HG03565 (cell line): ENCODE results near the gene PTPN18.
"Not testable (repeated sequence)": the region's sequence is repeated elsewhere in the genome, so short reads cannot be mapped to it uniquely, and the experiment has no call there.

Experiments
- ATAC-seq: cut with Tn5 transposase; IDR thresholded peaks from one replicate; pipeline ENCODE4 v1.9.1; 2021; ENCODE audit warnings: mild to moderate bottlenecking, moderate library complexity; ENCODE audit not compliant: unreplicated experiment

PTPN18 gene

DNA sequence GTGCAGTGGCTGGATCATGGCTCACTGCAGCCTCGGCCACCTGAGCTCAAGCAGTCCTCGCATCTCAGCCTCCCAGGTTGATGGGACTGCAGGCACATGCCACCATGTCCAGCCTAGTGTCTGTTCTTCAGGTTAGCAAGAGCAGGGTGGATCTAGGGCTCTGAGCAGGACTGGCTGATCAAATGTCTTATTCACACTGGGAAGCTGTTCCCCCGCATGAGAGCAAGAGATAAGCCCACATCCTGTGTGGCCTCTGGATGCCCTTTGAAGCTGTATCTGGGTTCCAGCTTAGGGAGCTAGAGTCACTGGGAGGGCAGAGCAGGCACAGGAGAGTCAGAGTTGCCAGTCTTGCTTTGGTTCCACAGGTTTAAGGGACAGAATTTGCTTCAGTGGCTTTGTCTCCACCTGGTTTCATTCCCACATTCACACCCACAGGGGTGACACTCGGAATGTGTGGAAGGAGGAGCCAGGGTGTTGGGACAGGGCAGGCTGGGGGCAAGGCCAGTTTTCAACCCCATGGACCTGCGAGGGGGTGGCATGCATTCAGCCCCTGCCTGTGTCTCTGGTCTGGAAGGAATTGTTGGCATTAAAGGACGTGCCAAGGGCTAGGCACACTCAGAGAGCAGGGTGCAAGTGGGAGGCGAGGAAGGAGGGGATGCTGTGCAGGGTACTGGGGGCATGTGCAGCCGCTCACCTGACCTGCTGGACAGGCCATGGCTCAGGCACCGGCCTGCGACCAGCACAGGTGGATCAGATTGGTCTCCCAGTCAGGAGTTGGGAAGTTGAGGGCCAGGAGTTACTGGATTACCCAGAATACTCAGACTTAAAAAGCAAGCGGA, 24.5 kb downstream of the PTPN18 start:
- no peak for ATAC-seq

DNA sequence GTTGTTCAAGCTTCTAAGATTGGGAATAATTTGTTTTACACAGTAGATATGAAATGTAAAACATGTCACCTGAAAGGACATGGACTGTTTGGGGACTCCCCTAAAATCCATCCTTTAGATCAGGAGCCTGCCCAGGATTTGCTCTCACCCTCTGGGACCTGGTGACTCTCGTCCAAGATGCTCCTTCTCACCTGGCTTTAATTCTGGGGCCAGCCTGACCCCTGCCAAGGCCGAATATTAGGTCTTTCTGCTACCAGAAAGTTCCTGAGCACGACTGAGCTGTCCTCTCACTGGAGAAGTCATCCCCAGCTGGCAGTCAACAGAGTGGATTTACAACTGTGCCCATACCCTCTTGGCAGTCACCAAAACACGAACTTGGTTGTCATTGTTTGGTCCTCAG, 25.3 kb downstream of the PTPN18 start:
- no peak for ATAC-seq

DNA sequence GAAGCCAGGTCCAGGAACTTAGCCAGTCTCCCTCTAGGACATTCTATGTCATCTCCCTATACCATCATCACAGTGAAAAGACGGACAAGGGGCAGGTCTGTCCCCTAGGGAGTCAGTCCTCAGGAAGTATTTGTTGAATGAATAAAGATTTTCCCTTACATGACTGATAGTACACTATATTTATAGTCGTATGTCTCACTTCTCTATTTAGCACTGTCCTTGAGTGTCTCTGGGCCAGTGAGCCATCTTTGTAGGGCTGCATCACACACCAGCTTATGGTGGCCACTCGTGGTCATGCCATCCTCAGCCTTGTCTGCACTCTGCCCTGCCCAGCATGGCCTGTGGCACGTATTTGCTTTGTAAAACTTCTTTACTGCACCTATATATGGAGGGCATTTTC, 25.8 kb downstream of the PTPN18 start:
- ATAC-seq: peak; percentile 25

DNA sequence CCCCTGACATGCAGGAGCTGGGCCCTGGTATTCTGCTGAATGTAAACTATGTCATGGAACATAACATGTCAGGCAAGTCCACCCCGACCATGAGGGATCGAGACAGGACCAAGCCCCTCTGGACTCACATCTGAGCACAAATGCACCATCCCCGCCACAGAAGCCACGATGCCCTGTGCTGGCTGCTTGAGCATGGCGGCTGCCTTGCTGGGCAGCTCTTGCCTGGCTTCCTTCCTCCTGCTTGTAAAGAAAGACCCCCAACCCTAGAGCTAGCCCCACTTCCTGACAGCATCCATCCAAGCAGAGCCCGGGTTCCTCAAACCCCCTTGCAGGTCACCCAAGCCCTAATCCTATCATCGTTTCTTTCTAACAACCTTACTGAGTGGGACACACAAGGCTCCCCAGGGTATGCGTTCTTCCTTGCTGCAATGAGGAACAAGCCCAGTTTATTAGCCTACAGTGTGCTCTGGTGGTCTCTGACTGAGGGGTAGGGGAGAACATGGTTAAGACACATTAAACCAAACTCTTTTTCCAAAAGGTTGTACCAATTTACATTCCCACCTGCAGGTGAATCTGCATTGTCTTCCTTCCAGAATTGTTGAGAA, 26.6 kb downstream of the PTPN18 start:
- no peak for ATAC-seq

DNA sequence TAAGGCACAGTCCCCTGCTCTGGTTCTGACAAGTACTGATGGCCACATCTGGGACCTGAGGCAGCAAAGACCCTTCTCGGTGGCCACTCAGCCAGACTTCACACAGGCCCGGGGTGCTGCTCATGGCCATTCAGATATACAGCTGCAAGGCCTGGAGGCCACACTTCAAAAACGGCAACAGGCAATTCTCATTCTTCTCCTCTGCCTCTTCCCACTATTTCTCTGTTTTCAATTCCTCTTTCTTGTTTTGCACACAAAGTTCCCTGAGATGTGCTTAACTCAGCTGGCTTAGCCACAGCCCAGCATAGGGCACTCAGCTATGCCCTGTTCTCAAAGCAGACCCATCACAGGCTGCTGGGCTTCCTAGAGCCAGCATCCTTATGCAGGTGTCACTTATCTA, 29.9 kb downstream of the PTPN18 start:
- peak; percentile 38 for ATAC-seq

DNA sequence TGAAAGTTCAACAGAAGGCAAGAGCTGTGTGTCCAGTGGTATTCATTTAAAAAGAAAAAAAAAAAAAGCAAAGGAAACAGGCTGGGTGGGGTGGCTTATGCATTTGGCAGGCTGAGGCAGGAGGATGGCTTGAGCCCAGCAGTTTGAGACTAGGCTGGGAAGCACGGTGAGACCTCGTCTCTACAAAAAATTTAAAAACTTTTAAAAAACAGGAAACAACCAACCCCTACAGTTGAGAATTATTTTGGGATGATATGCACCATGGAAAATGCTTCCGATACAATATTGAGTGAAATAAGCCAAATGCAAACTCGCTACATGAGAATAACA, 31.2 kb downstream of the PTPN18 start:
- ATAC-seq: no peak

DNA sequence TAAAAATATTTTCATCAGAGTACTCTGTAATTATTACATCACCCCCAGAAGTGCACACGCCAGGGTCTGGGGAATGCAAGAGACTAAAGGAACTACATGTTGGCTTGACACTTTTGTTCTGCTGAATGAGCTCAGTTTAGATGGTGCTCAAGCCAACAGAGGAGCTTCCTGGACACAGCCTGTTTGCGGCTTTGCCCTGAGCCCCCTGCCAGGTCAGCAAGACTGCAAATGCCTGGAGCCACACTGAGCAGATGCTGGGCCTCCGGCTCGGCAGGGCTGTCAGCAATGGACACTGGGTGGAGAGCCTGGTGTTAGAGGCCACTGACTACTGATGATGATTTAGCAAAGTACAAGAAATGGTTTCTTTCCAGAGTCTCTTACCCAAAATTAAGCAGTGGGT, 31.9 kb downstream of the PTPN18 start:
- ATAC-seq: no peak

DNA sequence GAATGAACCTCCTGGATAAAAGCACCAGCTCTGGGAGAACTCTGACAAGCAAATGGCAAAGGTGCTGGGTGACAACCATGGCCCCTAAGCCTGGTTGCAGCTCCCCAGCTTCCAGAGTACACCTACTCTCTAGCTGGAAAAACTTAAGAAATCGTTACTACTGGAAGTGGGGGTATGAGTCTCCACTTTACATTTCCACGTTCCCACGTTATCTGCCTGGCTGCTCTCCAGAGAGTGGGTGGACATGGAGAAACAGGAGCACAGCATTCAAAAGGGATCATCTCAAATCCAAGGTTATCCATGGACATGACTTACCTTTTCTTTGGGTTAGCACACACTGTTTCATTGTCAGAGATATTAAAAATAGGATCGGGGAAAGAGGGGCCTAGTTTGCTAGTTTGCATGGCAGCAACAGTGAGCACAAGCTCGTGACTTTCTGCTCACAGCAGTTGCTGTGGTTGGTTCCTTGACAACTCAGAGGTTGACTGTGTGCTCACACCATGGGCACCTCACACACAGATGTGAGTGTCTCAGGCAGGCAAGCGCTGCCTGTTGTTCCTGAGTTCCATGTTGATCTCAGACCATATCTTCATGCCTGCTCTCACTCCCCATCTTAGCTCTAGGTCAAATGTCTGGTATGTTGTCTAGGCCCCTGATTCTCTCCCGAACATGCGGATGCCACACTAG, 32.5 kb downstream of the PTPN18 start:
- no peak for ATAC-seq

DNA sequence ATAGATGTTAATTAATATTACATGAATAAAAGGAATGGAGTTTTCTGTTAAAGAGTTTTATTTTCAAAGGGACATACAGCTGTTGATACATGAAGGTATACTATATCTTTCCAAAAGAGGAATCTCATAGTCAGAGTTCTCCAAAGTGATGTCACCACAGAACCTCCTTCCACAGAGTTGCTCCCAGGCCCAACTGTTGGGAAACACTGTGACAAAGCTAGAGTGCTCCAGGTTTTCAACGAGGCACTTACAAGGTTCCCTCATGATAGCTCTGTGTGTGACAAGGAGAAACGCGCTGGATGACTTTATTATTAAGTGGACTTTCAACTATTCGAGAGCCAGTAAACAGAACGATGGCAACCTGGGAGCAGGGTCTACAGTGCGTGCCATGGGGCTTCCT, 33.5 kb downstream of the PTPN18 start:
- no peak for ATAC-seq

DNA sequence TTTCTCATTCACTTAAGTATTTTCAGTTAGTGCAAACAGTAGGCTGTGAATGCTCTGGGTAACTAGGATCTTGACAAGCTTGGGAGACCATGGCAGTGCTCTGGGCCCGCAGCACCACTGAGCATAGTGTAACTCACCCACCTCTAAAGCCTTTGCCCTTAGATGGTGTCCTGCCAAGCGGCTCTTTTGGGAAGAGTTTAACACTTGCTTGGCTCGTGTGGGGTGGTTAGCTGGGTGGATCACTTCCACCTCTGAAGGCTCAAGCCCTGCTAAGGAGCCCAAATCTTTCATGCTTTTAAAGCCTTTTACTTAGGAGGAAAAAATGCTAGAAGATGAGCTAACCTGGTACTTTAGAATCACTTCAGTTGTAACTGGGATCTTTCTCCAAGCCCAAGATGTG, 33.9 kb downstream of the PTPN18 start:
- no peak for ATAC-seq

DNA sequence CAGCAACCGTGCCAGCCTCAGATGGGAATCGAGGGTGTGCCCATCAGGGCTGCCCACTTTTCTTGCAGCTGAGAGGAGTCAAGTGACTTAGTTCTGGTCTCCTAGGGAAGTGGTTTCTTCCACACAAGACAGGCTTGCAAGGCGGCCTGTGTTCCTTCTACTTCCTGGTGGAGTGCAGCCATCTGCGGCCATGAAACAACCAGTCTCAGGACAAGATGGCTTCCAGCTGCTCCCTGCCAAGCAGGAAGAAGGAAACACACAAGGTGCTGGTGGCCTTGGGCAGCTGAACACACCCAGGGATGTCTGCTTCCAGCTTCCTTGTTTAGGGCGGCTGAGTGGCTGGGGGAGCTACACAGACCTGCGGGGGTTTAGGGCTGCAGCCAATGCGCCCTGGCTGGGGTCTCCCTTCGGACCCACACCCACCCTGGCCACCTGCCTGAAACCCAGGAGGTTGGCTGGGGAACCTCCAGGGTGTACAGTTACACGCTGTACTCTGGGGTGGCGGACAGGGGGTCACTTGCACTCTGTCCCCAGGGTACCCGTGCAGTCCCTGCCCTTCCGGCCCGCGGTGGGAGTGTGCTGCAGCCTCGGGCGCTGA, 34.7 kb downstream of the PTPN18 start:
- ATAC-seq: no peak

DNA sequence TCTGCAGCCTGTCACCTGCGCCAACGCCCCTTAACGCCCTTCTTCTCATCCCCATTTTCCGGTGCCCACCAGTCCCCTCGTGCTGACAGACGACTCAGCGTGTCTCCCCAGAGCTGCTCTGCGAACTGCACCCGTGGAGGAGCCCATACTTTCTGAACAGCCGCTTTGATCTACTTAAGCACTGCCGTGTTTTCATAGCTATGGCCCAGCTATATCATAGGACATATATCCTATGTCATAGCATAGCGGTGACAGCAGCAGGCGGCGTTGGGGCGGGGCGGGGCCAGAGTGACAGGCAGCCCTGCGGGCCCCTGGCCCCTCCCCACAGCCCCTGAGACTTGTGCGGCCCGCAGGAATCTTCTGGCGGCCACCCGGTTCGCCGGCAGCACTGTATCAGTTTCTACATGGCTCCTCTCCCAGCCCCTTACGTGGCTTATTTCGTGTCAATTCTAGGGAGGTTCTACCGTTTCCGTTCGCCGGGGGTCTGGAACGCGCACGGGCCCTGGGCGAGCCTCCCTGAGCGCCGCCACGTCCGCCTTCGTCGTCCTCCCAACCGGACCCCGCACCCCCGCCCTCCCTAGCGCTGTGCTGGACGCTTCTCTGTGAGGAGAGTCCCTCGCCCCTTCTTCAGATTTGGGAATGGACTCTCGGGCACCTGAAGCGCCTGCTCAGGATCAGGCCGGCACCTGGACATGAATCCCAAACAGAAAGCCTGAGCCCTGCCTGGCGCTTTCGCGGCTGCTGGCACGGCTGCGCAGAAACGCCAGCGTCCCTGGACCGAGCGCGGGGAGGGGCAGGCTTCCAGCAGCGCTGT, 35.4 kb downstream of the PTPN18 start:
- ATAC-seq: peak; percentile 78

DNA sequence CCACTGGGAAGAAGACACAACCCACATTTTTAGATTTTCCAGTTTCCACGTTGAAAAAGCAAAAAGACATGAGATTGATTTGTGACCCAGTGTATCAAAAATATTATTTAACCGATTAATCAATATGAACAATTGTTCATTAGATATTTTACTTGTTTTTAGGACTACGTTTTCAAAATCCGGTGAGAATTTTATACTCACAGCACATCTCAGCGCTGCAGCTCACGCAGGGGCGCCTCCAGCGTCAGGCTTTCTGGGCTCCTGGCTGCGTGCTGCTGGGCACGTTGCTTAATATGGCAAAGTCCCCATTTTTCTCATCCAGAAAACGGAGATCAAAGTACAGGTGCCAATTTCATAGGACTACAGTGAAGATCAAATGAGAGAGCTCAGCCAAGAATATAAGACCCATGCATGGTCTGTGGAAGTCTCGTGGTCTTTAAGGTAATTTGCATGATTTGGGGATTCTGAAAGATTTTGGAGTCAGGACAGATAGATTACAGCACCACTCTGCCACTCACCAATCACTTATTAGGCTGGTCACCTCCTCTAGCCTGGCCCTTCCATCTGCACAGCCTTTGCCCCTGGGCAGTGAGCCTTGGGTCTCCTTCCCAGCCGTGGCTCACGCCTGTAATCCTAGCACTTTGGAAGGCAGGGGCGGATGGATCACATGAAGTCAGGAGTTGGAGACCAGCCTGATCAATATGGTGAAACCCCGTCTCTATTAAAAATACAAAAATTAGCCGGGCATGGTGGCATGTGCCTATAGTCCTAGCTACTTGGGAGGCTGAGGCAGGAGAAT, 36.2 kb downstream of the PTPN18 start:
- ATAC-seq: no peak

DNA sequence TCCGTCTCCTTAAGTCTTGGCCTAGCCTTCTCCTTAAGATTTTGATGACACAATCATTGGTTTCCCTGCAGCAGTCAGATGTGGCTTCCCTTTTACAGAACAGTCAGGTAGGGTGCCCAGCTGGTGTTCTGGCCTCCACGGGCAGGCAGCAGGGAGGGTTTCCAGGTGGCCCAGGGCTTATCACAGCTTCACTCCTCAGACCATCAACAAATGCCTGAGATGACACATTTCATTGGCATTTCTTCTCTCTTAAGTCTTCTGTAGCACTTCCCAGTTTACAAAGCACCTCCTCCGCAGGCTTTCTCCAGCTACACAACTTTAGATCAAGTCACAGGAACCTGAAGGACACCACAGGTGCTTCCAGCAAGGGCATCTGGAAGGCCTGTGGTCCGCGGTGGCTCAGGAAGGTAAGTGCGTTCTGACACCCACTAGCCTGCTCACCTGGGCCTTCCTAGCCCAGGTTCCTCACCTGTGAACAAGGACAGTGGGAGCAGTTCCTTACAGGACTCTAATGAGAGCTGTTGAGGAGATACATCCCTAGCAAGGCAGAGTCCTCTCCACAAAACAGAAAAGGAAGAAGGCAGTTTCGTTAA, 37.6 kb downstream of the PTPN18 start:
- no peak for ATAC-seq

DNA sequence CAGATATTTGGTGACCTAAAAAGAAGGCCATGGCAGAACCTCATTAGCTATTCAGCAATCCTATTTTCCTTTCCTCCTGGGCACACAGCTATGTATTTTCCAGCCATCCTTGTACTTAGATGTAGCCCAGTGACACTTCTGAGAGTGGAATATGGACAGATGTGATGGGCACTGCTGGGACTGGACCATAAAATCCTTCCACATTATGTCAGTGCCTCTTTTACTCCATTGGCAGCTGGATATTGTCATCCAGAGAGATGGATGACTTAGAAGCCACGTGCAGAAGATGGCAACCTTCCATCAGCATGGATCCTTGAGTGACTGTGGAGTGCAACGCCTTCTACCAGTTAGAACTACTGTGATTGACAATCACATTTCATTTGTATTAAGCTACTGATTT, 50.4 kb downstream of the PTPN18 start:
- ATAC-seq: not testable (repeated sequence)

DNA sequence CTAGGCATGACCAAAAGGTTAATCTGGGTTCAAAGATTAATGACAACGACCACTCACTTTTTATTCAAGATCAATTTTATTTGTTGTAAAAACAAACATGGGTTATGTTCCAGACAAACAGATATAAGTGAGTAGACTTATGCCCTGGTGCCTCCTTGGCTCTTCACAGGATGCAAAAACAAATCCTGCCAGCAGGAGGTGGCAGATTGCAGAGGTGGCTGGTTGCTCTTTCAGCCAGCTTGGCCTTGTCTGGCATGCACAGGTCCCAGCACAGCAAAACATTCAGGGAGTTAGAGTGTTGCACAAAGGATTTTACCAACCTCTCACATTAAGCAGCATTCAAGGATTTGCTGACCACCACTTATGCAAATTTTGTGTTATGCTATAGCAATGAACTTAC, 60.8 kb downstream of the PTPN18 start:
- not testable (repeated sequence) for ATAC-seq

DNA sequence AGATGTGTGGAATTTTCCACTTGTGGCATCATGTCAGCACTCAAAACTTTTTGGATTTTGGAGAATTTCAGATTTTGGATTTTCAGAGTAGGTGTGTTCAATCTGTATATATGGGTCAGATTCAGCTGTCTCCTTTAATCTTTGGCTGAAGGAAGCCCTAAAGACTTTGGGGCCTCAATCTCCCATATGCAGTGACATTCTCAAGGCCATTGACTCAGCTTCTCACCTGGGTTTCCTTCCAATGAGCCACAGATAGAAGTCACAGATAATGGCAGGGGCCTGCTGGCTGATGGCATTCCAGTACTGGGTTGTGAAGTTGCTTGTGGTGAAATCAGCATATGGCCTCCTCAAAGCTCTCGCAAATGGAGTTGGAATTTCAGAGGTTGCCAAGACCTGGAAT, 63.0 kb downstream of the PTPN18 start:
- ATAC-seq: not testable (repeated sequence)
